ENCODE results near the gene STXBP2. TPM values are rescaled to one million over a fixed set of nuclear protein-coding genes. Genes with fewer than 3 reads are reported as not detected.

STXBP2 gene
- total RNA-seq, 1 experiment from 2014 or later: 92.5 TPM

- Mint-ChIP-seq H3K4me1 (peaks cover 0 to 11% of the 10 kb centered on the region in 2 experiments; a peak in 2 of 4 replicates), H3K27ac (no peak overlapping the region), H3K4me3 (no peak overlapping the region), H3K9me3 (peaks cover 0 to 2% of the 10 kb centered on the region in 2 experiments; a peak in 1 of 5 replicates), H3K27me3 (ENCODE audit: low read depth) (no peaks in the 10 kb centered on the region), H3K36me3 (ENCODE audit: insufficient read depth in 1 of 3, low read depth in 3 of 3) (peaks cover 12 to 37% (median 34%) of the 10 kb centered on the region in 3 experiments)
- TF ChIP-seq CTCF (conservative IDR thresholded peaks at IDR 0.05): no peak
- H2BK5ac ChIP-seq (ENCODE audit: insufficient read length, low read length): no peak overlapping the region
- no peaks in the 10 kb centered on the region for H3K79me2 ChIP-seq (ENCODE audit: insufficient read depth, low read length)
- no CpG with 5 or more reads among the region's 25 CpGs for WGBS (ENCODE audit: extremely low coverage, insufficient read length, low lambda C conversion rate)
- H3K56ac ChIP-seq (ENCODE audit: insufficient read length, low read depth, low read length): no peak overlapping the region
- H3K9ac ChIP-seq (ENCODE audit: extremely low read depth, insufficient read length, low read length): no peak overlapping the region
- no peak overlapping the region for H2BK120ac ChIP-seq (ENCODE audit: low read depth, low read length, poor library complexity, severe bottlenecking)
- no peak overlapping the region for H3K27ac ChIP-seq (ENCODE audit: insufficient read length, low read depth, low read length)
- H2AFZ ChIP-seq (ENCODE audit: low read length): no peak overlapping the region
- H2BK20ac ChIP-seq (ENCODE audit: low read depth, low read length, poor library complexity, severe bottlenecking): no peak overlapping the region
- H3K27me3 ChIP-seq (ENCODE audit: insufficient read depth, low read length): no peaks in the 10 kb centered on the region
- no peaks in the 10 kb centered on the region; the same call in 1 of the 2 replicates for H3K4me1 ChIP-seq (ENCODE audit: insufficient read depth, low read length)
- H3K4ac ChIP-seq (ENCODE audit: low read depth, low read length): no peak overlapping the region
- H3K14ac ChIP-seq (ENCODE audit: insufficient read depth, low read length): no peak overlapping the region
- H4K5ac ChIP-seq (ENCODE audit: insufficient read length, low read depth, low read length): no peak overlapping the region
- no peak overlapping the region for H3T11ph ChIP-seq (ENCODE audit: low read length)
- H3K79me1 ChIP-seq (ENCODE audit: insufficient read depth, low read depth, low read length, poor library complexity, severe bottlenecking): peaks cover 5% of the 10 kb centered on the region
- H4K20me1 ChIP-seq (ENCODE audit: control insufficient read depth, insufficient read depth, insufficient read length): no peaks in the 10 kb centered on the region
- H3K9me3 ChIP-seq (ENCODE audit: control insufficient read depth, low read depth, low read length): no peaks in the 10 kb centered on the region
- no peak overlapping the region for H2BK15ac ChIP-seq (ENCODE audit: low read depth, low read length)
- H3K23me2 ChIP-seq (ENCODE audit: insufficient read length, low read depth, low read length, poor library complexity, severe bottlenecking): no peaks in the 10 kb centered on the region
- H4K8ac ChIP-seq (replicated peaks; ENCODE audit: insufficient read length, low read depth, low read length): no peak overlapping the region
- no peak overlapping the region for H3K23ac ChIP-seq (ENCODE audit: insufficient read length, low read depth, low read length)
- DNase-seq: no peak
- no peak overlapping the region for H2BK12ac ChIP-seq (ENCODE audit: insufficient read length, low read depth, low read length)
- H2AK5ac ChIP-seq (ENCODE audit: insufficient read length, low read length): no peak overlapping the region
- H4K91ac ChIP-seq (ENCODE audit: insufficient read length, low read depth, low read length): no peak overlapping the region
- no peak overlapping the region for H3K4me2 ChIP-seq (ENCODE audit: insufficient read depth, insufficient read length, low read length)
- no peak overlapping the region for H3K18ac ChIP-seq (ENCODE audit: insufficient read length, low read depth, low read length)
Observed at GRCh38 chr19:7607874-7608560, 28.9 kb upstream of the STXBP2 start.
